BJ (cell line): ENCODE results near the gene TMEM119. TPM values are rescaled to one million over a fixed set of nuclear protein-coding genes. Genes with fewer than 3 reads are reported as not detected.

Experiments used
- CTCF ChIA-PET: fragments of 350-600 bp; formaldehyde crosslinking; extraction: SDS; loops from one replicate; lab custom pipeline; 2021; ENCODE audit warnings: antibody characterized with exemption, inconsistent platforms; lab: Yijun Ruan, JAX
- POLR2A ChIA-PET: fragments of 300-600 bp; sonication (Branson Sonifier 250); formaldehyde crosslinking; extraction: SDS; loops from one replicate; lab custom pipeline; 2021; ENCODE audit warnings: antibody characterized with exemption; lab: Charles Lee
- DNase-seq: peaks from one replicate; pipeline ENCODE4 v3.0.0-alpha.2; 2011; ENCODE audit warnings: low read depth
- H3K27me3 ChIP-seq: 2 replicates; pipeline ENCODE4 v1.6.0; 2011; ENCODE audit warnings: low read length; ENCODE audit not compliant: control insufficient read depth, insufficient read depth
- H3K36me3 ChIP-seq: 2 replicates; pipeline ENCODE4 v1.5.1; 2011; ENCODE audit warnings: low read length; ENCODE audit not compliant: control insufficient read depth, insufficient read depth
- H3K4me3 ChIP-seq: 2 replicates; pipeline ENCODE4 v1.5.1; 2011; ENCODE audit warnings: low read depth, mild to moderate bottlenecking, control low read depth, low read length
- polyA plus RNA-seq: library from polyadenylated mRNA; depleted of rRNA; stranded (reverse); fragments of >200 nt; gene quantifications from 2 replicates; pipeline ENCODE4 v1.2.3, GENCODE V29; 2011
- TF ChIP-seq, protein P1 (sequence below): IDR thresholded peaks from 2 replicates; pipeline ENCODE4 v1.5.1; 2011; ENCODE audit warnings: low read depth, mild to moderate bottlenecking, control low read depth, inconsistent platforms, low read length, moderate library complexity; ENCODE audit not compliant: insufficient read depth

TMEM119 gene
- polyA plus RNA-seq, 1 experiment = 80.6 TPM

DNA sequence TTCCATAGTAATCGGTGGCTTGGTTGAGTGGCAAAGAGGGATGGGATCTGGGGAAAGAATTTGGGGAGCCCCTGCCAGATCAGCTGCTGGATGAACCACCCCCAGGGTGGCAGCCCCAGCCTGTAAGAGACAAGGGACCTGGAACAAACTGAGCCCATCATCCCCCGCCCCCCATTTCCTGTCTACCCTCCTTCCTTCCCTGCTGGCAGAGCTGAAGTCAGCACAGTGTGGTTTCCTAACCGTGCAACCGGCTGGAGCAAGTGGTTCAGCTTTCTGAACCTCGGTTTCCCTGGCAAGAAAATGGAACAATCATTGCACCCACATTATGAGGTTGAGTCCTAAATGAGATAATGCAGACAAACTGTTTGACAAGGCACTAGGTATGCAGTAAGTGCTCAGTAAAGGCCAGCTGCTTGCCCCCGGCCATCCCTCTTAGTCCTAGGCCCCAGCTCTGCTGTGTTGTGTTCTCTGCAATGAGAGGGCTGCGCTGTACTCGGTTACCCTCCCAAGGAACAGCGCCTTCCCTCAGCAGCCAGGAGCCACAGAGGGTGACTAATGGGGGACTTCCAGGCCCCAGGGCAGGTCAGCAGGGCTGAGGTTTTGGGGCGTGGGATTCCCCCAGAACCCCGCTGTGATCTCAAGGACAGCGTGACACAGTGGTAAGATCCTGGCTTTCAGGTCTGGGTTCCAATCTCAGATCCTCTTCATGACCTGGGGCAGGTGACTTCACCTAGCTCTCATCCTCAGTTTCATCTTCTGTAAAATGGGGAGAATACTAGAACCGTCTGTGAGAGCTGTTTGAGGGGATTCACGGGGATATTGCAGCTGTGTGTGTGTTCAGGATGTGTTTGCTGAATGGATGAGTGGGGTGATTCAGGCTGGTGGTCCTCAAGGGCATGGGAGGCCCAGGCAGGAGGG is 19.3 kb upstream of the TMEM119 start:
- POLR2A ChIA-PET = no interaction called here
- TF ChIP-seq, protein P1, sequence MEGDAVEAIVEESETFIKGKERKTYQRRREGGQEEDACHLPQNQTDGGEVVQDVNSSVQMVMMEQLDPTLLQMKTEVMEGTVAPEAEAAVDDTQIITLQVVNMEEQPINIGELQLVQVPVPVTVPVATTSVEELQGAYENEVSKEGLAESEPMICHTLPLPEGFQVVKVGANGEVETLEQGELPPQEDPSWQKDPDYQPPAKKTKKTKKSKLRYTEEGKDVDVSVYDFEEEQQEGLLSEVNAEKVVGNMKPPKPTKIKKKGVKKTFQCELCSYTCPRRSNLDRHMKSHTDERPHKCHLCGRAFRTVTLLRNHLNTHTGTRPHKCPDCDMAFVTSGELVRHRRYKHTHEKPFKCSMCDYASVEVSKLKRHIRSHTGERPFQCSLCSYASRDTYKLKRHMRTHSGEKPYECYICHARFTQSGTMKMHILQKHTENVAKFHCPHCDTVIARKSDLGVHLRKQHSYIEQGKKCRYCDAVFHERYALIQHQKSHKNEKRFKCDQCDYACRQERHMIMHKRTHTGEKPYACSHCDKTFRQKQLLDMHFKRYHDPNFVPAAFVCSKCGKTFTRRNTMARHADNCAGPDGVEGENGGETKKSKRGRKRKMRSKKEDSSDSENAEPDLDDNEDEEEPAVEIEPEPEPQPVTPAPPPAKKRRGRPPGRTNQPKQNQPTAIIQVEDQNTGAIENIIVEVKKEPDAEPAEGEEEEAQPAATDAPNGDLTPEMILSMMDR = no peak
- Histone ChIP-seq H3K36me3 (no peaks in the 10 kb centered on the region), H3K27me3 (no peaks in the 10 kb centered on the region), H3K4me3 (no peak overlapping the region)
- CTCF ChIA-PET = interaction anchor here (0.6 to 12.6 kb wide), 32 partner anchors 8 to 1699 kb away, joined by 3 to 460 read pairs (median 5); partner anchors contain the start of genes ALKBH2, ISCU, SART3 and TMEM119
- no peak for DNase-seq

DNA sequence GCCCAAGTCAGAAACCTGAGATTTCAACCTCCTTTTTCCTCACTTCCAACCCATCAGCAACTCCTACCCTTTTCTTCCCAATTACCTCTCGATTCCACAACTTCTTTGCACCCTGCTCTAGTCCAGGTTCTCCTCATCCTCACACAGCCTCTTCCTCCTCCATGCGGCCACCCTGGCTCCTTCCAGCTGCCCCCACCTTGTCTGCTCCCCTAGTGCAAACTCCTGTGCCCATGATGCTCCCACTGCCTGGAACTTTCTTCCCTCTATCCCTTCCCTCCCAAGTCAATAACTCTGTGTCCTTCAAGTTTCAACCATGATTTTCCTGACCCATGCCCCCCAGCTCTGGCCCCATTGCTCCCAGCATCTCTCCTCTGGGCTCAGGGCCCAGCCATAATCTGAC is 18.5 kb upstream of the TMEM119 start:
- Histone ChIP-seq H3K4me3 (no peak overlapping the region), H3K27me3 (no peaks in the 10 kb centered on the region), H3K36me3 (no peaks in the 10 kb centered on the region)
- TF ChIP-seq, protein P1 = no peak
- ChIA-PET POLR2A (no interaction called here), CTCF (interaction anchor here (1.2 to 12.6 kb wide), 6 partner anchors 7 to 476 kb away, joined by 3 to 460 read pairs (median 13); partner anchors contain the start of genes ALKBH2, ISCU and SART3)
- DNase-seq = no peak

DNA sequence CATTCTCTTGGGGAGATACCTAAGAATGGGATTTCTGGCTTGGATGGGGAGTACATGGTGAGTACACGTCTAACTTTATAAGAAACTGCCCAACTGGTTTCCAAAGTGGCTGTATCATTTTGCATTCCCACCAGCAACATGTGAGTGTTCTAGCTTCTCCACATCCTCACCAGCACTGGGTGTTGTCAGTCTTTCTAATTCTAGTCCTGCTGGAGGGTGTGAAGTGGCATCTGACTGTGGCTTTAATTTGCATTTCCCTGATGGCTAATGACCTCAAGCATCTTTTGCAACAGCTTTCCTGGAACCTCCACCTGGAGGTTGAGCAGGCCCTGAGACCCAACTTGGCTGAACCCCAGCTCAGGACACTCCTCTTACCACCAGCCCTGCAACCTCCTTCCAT is 18.0 kb upstream of the TMEM119 start:
- H3K27me3 ChIP-seq = no peaks in the 10 kb centered on the region
- DNase-seq = no peak
- H3K4me3 ChIP-seq = no peak overlapping the region
- no peaks in the 10 kb centered on the region for H3K36me3 ChIP-seq
- ChIA-PET CTCF (interaction anchor here (1.8 to 12.6 kb wide), 3 partner anchors 26 to 188 kb away, joined by 5 to 460 read pairs (median 29); partner anchors contain the start of genes ISCU and SART3), POLR2A (no interaction called here)
- TF ChIP-seq, protein P1 = no peak

DNA sequence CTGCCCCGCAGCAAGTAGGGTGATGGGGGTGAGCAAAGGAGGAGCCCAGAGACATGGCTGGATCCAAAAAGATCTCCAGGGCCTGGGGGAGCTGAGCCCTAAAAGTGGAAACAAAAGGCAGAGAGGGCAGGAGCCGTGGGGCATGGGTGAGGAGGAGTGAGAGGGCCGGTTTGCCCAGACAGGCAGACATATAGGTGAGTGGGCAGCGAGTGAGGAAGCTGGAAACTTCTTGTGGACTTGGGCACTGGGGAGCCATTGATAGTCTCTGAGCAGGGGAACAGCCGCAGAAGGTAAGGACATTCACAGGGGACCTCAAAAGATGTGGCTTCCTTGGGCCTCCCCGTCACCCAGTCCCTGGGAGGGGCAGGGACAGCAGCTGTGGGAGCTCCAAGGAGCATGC is 16.8 kb upstream of the TMEM119 start:
- DNase-seq = no peak
- CTCF ChIA-PET = interaction anchor here (12.6 kb wide), 1 partner anchor 46 kb away, joined by 460 read pairs; the partner anchor contains the start of genes ISCU and SART3
- POLR2A ChIA-PET = no interaction called here
- TF ChIP-seq, protein P1 = no peak
- no peaks in the 10 kb centered on the region for H3K27me3 ChIP-seq
- no peaks in the 10 kb centered on the region for H3K36me3 ChIP-seq
- no peak overlapping the region for H3K4me3 ChIP-seq

DNA sequence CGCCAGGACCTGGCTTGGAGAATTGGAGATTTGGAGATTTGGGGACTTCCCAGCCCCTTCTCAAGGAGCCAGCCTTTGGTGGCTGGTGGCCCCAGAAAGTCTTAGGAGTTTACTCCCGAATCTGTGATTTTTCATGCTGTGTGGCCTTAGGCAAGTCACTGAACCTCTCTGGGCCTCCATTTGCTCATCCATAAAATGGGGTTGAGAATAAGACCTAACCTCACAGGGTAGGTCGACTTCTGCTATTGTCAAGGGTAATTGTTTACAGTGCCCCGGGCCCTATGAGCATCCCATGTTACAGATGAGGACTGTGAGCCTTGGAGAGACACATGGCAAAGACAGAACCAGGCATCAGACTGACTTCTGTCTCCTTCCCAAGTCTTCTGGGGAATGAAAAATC is 16.2 kb upstream of the TMEM119 start:
- CTCF ChIA-PET = interaction anchor here (12.6 kb wide), 1 partner anchor 46 kb away, joined by 460 read pairs; the partner anchor contains the start of genes ISCU and SART3
- no peaks in the 10 kb centered on the region for H3K36me3 ChIP-seq
- POLR2A ChIA-PET = no interaction called here
- H3K27me3 ChIP-seq = no peaks in the 10 kb centered on the region
- H3K4me3 ChIP-seq = no peak overlapping the region
- TF ChIP-seq, protein P1 = no peak
- DNase-seq = no peak
